ENCODE measurements around the gene KLHDC8B. TPM values are rescaled to one million over a fixed set of nuclear protein-coding genes. Genes with fewer than 3 reads are reported as not detected.
"Not testable (repeated sequence)": the region's sequence is repeated elsewhere in the genome, so short reads cannot be mapped to it uniquely, and the experiment has no call there.

The KLHDC8B gene
- total RNA-seq, 2 donors from 2014 or later = 22.4 to 29.8 TPM

DNA sequence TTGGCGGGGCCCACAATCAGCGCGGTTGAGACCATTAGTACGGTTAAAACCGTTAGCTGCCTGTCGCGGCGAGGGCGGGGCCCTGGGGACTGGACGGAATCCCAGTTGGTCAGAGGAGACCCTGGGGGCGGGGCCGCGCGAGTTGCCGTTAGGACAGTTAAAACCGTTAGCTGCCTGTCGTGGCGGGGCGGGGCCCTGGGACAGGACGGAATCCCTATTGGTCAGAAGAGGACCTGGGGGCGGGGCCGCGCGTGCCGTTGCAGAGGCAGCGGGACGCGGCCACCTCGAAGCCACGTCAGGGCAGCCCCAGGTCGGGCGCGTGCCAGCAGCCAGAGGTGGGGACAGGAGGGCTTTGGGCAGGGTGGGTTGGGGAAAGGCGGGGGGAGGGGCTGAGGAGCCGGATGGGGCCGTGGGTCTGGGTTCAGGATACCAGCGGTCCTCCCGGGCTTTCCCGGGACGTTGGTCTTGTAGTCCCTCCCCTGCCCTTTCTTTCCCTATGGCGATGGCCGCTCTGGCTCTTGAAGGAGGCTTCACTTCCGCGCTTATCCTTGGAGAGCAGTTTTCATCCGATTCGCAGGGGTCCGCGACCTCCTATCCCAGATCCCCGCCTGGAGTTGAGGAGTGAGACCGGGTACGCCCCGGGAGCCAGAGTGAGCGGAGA is 28.0 kb downstream of the KLHDC8B start:
- Histone ChIP-seq H3K4me3 (peak overlapping the region; percentile 75), H3K27ac (peak overlapping the region in 1 of 2 donors; percentile 60), H3K36me3 (no peaks in the 10 kb centered on the region), H3K27me3 (replicated peaks; ENCODE audit: insufficient read depth) (no peaks in the 10 kb centered on the region), H3K9me3 (no peaks in the 10 kb centered on the region), H3K4me1 (ENCODE audit: control insufficient read depth in 1 of 2, low read depth in 2 of 2) (no peaks in the 10 kb centered on the region)
- peak; percentile 64 for DNase-seq (ENCODE audit: low spot score)
- ATAC-seq (ENCODE audit: insufficient number of reproducible peaks, low FRiP score, low read depth) = peak; percentile 83
- TF ChIP-seq, protein P1, sequence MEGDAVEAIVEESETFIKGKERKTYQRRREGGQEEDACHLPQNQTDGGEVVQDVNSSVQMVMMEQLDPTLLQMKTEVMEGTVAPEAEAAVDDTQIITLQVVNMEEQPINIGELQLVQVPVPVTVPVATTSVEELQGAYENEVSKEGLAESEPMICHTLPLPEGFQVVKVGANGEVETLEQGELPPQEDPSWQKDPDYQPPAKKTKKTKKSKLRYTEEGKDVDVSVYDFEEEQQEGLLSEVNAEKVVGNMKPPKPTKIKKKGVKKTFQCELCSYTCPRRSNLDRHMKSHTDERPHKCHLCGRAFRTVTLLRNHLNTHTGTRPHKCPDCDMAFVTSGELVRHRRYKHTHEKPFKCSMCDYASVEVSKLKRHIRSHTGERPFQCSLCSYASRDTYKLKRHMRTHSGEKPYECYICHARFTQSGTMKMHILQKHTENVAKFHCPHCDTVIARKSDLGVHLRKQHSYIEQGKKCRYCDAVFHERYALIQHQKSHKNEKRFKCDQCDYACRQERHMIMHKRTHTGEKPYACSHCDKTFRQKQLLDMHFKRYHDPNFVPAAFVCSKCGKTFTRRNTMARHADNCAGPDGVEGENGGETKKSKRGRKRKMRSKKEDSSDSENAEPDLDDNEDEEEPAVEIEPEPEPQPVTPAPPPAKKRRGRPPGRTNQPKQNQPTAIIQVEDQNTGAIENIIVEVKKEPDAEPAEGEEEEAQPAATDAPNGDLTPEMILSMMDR (IDR thresholded peaks at IDR 0.05) = no peak

DNA sequence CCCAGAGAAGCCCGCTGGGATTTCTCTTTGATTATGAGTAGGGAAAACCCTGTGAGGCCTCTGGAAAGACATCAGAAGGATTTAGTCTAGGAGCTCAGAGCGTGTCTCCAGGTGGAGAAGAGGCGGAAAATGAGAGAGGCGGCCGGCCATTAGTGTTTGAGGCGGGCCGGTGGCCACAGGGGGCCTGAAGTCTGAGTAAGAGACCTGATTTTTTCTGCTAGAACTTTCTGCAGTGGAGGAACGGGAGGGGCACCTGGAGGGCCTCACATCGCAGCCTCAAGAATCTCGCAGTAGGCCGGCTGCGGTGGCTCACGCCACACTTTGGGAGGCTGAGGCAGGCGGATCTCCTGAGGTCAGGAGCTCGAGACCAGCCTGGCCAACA is 28.5 kb downstream of the KLHDC8B start:
- ATAC-seq (ENCODE audit: insufficient number of reproducible peaks, low FRiP score, low read depth) (no peak), DNase-seq (ENCODE audit: low spot score) (no peak)
- Histone ChIP-seq H3K9me3 (no peaks in the 10 kb centered on the region), H3K27me3 (replicated peaks; ENCODE audit: insufficient read depth) (no peaks in the 10 kb centered on the region), H3K4me3 (peak overlapping the region; percentile 75), H3K36me3 (no peaks in the 10 kb centered on the region), H3K4me1 (ENCODE audit: control insufficient read depth in 1 of 2, low read depth in 2 of 2) (no peaks in the 10 kb centered on the region), H3K27ac (peak overlapping the region in 1 of 2 donors; percentile 60)
- TF ChIP-seq, protein P1 (IDR thresholded peaks at IDR 0.05) = no peak

DNA sequence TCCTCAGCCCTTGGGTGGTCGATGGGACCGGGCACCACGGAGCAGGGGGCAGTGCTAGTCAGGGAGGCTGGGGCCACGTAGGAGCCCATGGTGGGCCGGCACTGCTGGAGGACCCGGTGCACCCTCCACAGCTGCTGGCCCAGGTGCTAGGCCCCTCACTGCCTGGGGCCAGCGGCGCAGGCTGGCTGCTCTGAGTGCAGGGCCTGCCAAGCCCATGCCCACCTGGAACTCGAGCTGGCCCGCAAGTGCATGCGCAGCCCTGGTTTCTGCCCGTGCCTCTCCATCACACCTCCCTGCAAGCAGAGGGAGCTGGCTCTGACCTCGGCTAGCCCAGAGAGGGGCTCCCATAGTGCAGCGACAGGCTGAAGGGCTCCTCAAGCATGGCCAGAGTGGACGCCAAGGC is 42.1 kb downstream of the KLHDC8B start:
- H3K9me3 ChIP-seq = no peaks in the 10 kb centered on the region
- H3K4me3 ChIP-seq = no peak overlapping the region
- no peaks in the 10 kb centered on the region for H3K27me3 ChIP-seq (replicated peaks; ENCODE audit: insufficient read depth)
- peaks cover 6 to 10% of the 10 kb centered on the region in 2 donors for H3K4me1 ChIP-seq (ENCODE audit: control insufficient read depth in 1 of 2, low read depth in 2 of 2)
- no peak overlapping the region for H3K27ac ChIP-seq
- TF ChIP-seq, protein P1 (IDR thresholded peaks at IDR 0.05) = no peak
- H3K36me3 ChIP-seq = no peaks in the 10 kb centered on the region
- DNase-seq (ENCODE audit: low spot score) (no peak), ATAC-seq (ENCODE audit: insufficient number of reproducible peaks, low FRiP score, low read depth) (no peak)

DNA sequence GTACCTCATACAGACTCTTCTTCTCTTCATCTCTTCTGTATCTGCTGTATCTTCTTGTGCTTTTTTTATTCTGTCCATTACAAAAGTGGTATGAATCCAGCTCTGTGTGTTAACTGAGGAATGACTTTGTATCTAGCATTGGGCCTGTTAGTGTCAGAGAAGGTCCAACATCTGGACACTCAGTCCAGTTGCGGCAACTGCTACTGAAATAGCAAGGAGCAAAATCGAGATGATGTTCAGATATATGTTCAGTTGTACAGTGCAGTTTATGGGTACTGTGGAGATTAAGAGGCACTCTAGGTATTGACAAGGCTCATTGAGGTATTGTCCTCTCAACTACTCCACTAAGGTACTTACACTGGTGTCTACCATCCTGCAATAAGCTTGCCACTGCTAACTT is 42.6 kb downstream of the KLHDC8B start:
- Histone ChIP-seq H3K9me3 (no peaks in the 10 kb centered on the region), H3K27ac (no peak overlapping the region), H3K4me1 (ENCODE audit: control insufficient read depth in 1 of 2, low read depth in 2 of 2) (peaks cover 6 to 15% of the 10 kb centered on the region in 2 donors), H3K27me3 (replicated peaks; ENCODE audit: insufficient read depth) (no peaks in the 10 kb centered on the region), H3K36me3 (no peaks in the 10 kb centered on the region), H3K4me3 (no peak overlapping the region)
- TF ChIP-seq, protein P1 (IDR thresholded peaks at IDR 0.05) = no peak
- ATAC-seq (ENCODE audit: insufficient number of reproducible peaks, low FRiP score, low read depth) (no peak), DNase-seq (ENCODE audit: low spot score) (no peak)

DNA sequence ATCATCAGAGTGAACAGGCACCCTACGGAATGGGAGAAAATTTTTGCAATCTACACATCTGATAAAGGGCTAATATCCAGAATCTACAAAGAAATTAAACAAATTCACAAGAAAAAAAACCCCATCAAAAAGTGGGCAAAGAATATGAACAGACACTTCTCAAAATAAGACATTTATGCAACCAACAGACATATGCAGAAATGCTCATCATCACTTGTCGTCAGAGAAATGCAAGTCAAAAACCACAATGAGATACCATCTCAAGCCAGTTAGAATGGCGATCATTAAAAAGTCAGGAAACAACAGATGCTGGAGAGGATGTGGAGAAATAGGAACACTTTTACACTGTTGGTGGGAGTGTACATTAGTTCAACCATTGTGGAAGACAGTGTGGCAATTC is 45.3 kb downstream of the KLHDC8B start:
- peaks cover 6 to 15% of the 10 kb centered on the region in 2 donors for H3K4me1 ChIP-seq (ENCODE audit: control insufficient read depth in 1 of 2, low read depth in 2 of 2)
- not testable (repeated sequence) for H3K27me3 ChIP-seq (replicated peaks; ENCODE audit: insufficient read depth); H3K9me3 ChIP-seq; ATAC-seq (ENCODE audit: insufficient number of reproducible peaks, low FRiP score, low read depth); DNase-seq (ENCODE audit: low spot score); H3K27ac ChIP-seq; H3K36me3 ChIP-seq; H3K4me3 ChIP-seq

DNA sequence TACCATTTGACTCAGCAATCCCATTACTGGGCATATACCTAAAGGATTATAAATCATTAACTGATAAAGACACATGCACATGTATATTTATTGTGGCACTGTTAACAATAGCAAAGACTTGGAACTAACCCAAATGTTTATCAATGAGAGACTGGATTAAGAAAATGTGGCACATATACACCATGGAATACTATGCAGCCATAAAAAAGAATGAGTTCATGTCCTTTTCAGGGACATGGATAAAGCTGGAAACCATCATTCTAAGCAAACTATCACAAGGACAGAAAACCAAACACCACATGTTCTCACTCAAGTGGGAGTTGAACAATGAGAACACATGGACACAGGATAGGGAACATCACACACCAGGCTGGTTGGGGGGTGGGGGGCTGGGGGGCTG is 45.7 kb downstream of the KLHDC8B start:
- H3K27ac ChIP-seq; H3K9me3 ChIP-seq; H3K36me3 ChIP-seq; DNase-seq (ENCODE audit: low spot score); H3K27me3 ChIP-seq (replicated peaks; ENCODE audit: insufficient read depth); H3K4me3 ChIP-seq; ATAC-seq (ENCODE audit: insufficient number of reproducible peaks, low FRiP score, low read depth): not testable (repeated sequence)
- peaks cover 6 to 15% of the 10 kb centered on the region in 2 donors for H3K4me1 ChIP-seq (ENCODE audit: control insufficient read depth in 1 of 2, low read depth in 2 of 2)

All from thoracic aorta (tissue), 2 donors.